Astrocyte of the cerebellum (primary cell): ENCODE measurements around the gene RAD9A.
"Not testable (repeated sequence)": the region's sequence is repeated elsewhere in the genome, so short reads cannot be mapped to it uniquely, and the experiment has no call there.

Experiments
- DNase-seq: peaks from one replicate; pipeline ENCODE4 v3.0.0-alpha.2; 2011; ENCODE audit warnings: low read depth
- H3K4me3 ChIP-seq: 2 replicates; pipeline ENCODE4 v1.5.1; 2011; ENCODE audit warnings: mild to moderate bottlenecking, low read depth, low read length, moderate library complexity
- CTCF ChIP-seq: IDR thresholded peaks from 2 replicates; pipeline ENCODE4 v1.5.1; 2012; ENCODE audit warnings: low read length, low read depth, moderate library complexity, mild to moderate bottlenecking; ENCODE audit errors: missing control alignments
- in situ Hi-C: cut with HindIII; loops from 2 replicates; pipeline ENCODE4 v1.10.0; 2017; ENCODE audit warnings: low sequenced_read_pairs

The RAD9A gene

GRCh38 chr11:67400942-67401494, 9.2 kb downstream of the RAD9A start:
- TF ChIP-seq CTCF: no peak
- in situ Hi-C loops: no loop called here

GRCh38 chr11:67401495-67402191, 9.9 kb downstream of the RAD9A start, which contains the start of gene PPP1CA:
Gene PPP1CA, minus strand, starts transcription at chr11:67401858. Its CDS starts 76 bp downstream, at chr11:67401782.
- in situ Hi-C loops: no loop called here
- DNase-seq: peak; percentile 66
- H3K4me3 ChIP-seq: peak within 1 kb of the TSS; percentile 97
- no peak for TF ChIP-seq CTCF

More at GRCh38 chr11:67400942-67401494, 9.2 kb downstream of the RAD9A start:
- no peak for DNase-seq
- H3K4me3 ChIP-seq: peak overlapping the region; percentile 97

GRCh38 chr11:67402192-67402839, 10.5 kb downstream of the RAD9A start:
- H3K4me3 ChIP-seq: peak overlapping the region; percentile 17
- DNase-seq, in situ Hi-C loops: not testable (repeated sequence)

GRCh38 chr11:67403085-67403484, 11.3 kb downstream of the RAD9A start:
- H3K4me3 ChIP-seq, in situ Hi-C loops, DNase-seq: not testable (repeated sequence)

GRCh38 chr11:67404515-67405195, 12.9 kb downstream of the RAD9A start:
- DNase-seq: no peak
- in situ Hi-C loops: no loop called here
- H3K4me3 ChIP-seq: no peak overlapping the region
- no peak for TF ChIP-seq CTCF

- TF ChIP-seq CTCF: no peak
- no peak overlapping the region for H3K4me3 ChIP-seq
- DNase-seq: no peak
- in situ Hi-C loops: no loop called here
These were observed 13.4 kb downstream of the RAD9A start for GRCh38 chr11:67405196-67405567.

GRCh38 chr11:67405688-67406339, 14.0 kb downstream of the RAD9A start:
- H3K4me3 ChIP-seq: no peak overlapping the region
- in situ Hi-C loops: no loop called here
- TF ChIP-seq CTCF: no peak
- no peak for DNase-seq
